MM.1S (cell line): ENCODE results near the gene SCYGR4.

ENCODE experiments used
- DNase-seq: peaks from one replicate; pipeline ENCODE4 v3.0.0-alpha.2; 2015
- H2AFZ ChIP-seq: fragments of 300-600 bp; sonication (generic); 2 replicates; pipeline ENCODE4 v1.6.0; 2016; ENCODE audit warnings: antibody characterized with exemption, low read length
- H3F3A ChIP-seq: fragments of 300-600 bp; sonication (generic); 2 replicates; pipeline ENCODE4 v1.6.1; 2016; ENCODE audit warnings: mild to moderate bottlenecking, antibody characterized with exemption, low read length, moderate library complexity, mixed read lengths; ENCODE audit not compliant: insufficient read depth
- H3K27ac ChIP-seq: fragments of 300-600 bp; sonication (generic); 2 replicates; pipeline ENCODE4 v1.5.1; 2016; ENCODE audit warnings: mild to moderate bottlenecking, low read length
- H3K27me3 ChIP-seq: fragments of 300-600 bp; sonication (generic); replicated peaks from 2 replicates; pipeline ENCODE4 v1.6.0; 2016; ENCODE audit warnings: low read length; ENCODE audit not compliant: insufficient read depth
- H3K36me3 ChIP-seq: fragments of 300-600 bp; sonication (generic); replicated peaks from 2 replicates; pipeline ENCODE4 v1.6.1; 2016; ENCODE audit warnings: mild to moderate bottlenecking, low read length, mixed read lengths; ENCODE audit not compliant: insufficient read depth
- H3K4me1 ChIP-seq: fragments of 300-600 bp; sonication (generic); 2 replicates; pipeline ENCODE4 v1.6.1; 2016; ENCODE audit warnings: low read length, mixed read lengths
- H3K4me2 ChIP-seq: fragments of 300-600 bp; sonication (generic); 2 replicates; pipeline ENCODE4 v1.6.0; 2016; ENCODE audit warnings: low read depth, low read length
- H3K4me3 ChIP-seq: fragments of 300-600 bp; sonication (generic); 2 replicates; pipeline ENCODE4 v1.5.1; 2016; ENCODE audit warnings: low read length, mixed read lengths
- H3K79me2 ChIP-seq: fragments of 300-600 bp; sonication (generic); 2 replicates; pipeline ENCODE4 v1.6.1; 2016; ENCODE audit warnings: mixed run types, low read length, mixed read lengths
- H3K9ac ChIP-seq: fragments of 300-600 bp; sonication (generic); 2 replicates; pipeline ENCODE4 v1.6.1; 2016; ENCODE audit warnings: low read length, mixed read lengths
- H3K9me2 ChIP-seq: fragments of 300-600 bp; sonication (generic); replicated peaks from 2 replicates; pipeline ENCODE4 v1.6.1; 2016; ENCODE audit warnings: mild to moderate bottlenecking, low read length, mixed read lengths; ENCODE audit not compliant: insufficient read depth
- H3K9me3 ChIP-seq: fragments of 300-600 bp; sonication (generic); replicated peaks from 2 replicates; pipeline ENCODE4 v1.6.1; 2016; ENCODE audit warnings: mild to moderate bottlenecking, low read length, mixed read lengths; ENCODE audit not compliant: insufficient read depth
- H4K20me1 ChIP-seq: fragments of 300-600 bp; sonication (generic); 2 replicates; pipeline ENCODE4 v1.6.1; 2016; ENCODE audit warnings: mild to moderate bottlenecking, low read length, moderate library complexity, mixed read lengths; ENCODE audit not compliant: insufficient read depth
- EZH2 ChIP-seq: fragments of 300-600 bp; sonication (generic); optimal IDR thresholded peaks from 2 replicates; pipeline ENCODE3; 2017; ENCODE audit warnings: low read depth, mild to moderate bottlenecking, antibody characterized with exemption, low read length, mixed read lengths
- EZH2phosphoT487 ChIP-seq: fragments of 300-600 bp; sonication (generic); IDR thresholded peaks from 2 replicates; pipeline ENCODE4 v1.6.1; 2018; ENCODE audit warnings: antibody characterized with exemption, low read length
- TF ChIP-seq, protein P1 (sequence below): fragments of 300-600 bp; sonication (generic); IDR thresholded peaks from 2 replicates; pipeline ENCODE4 v1.5.1; 2016; ENCODE audit warnings: antibody characterized with exemption, low read length, mixed read lengths

Gene SCYGR4

GRCh38 chr2:227617316-227618230 is at the start of gene SCYGR4:
TSS of gene SCYGR4 (plus strand) at chr2:227617498. CDS start at chr2:227617498, 0 bp downstream.
- no peaks in the 10 kb centered on the region for H3K27me3 ChIP-seq
- no peaks in the 10 kb centered on the region for H4K20me1 ChIP-seq
- no peaks in the 10 kb centered on the region for H3K79me2 ChIP-seq
- H3K4me1 ChIP-seq, result no peaks in the 10 kb centered on the region
- TF ChIP-seq EZH2phosphoT487, result no peak
- no peak for TF ChIP-seq EZH2
- TF ChIP-seq, protein P1, sequence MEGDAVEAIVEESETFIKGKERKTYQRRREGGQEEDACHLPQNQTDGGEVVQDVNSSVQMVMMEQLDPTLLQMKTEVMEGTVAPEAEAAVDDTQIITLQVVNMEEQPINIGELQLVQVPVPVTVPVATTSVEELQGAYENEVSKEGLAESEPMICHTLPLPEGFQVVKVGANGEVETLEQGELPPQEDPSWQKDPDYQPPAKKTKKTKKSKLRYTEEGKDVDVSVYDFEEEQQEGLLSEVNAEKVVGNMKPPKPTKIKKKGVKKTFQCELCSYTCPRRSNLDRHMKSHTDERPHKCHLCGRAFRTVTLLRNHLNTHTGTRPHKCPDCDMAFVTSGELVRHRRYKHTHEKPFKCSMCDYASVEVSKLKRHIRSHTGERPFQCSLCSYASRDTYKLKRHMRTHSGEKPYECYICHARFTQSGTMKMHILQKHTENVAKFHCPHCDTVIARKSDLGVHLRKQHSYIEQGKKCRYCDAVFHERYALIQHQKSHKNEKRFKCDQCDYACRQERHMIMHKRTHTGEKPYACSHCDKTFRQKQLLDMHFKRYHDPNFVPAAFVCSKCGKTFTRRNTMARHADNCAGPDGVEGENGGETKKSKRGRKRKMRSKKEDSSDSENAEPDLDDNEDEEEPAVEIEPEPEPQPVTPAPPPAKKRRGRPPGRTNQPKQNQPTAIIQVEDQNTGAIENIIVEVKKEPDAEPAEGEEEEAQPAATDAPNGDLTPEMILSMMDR, result no peak
- H3K9me3 ChIP-seq, result no peaks in the 10 kb centered on the region
- H3K4me3 ChIP-seq, result no peak within 1 kb of the TSS
- no peaks in the 10 kb centered on the region for H3K36me3 ChIP-seq
- H3F3A ChIP-seq, result no peaks in the 10 kb centered on the region
- no peak within 1 kb of the TSS for H3K4me2 ChIP-seq
- H3K27ac ChIP-seq, result no peak within 1 kb of the TSS
- H3K9me2 ChIP-seq, result no peaks in the 10 kb centered on the region
- H2AFZ ChIP-seq, result no peak within 1 kb of the TSS
- no peak for DNase-seq
- no peak within 1 kb of the TSS for H3K9ac ChIP-seq

- no peak overlapping the region for H3K9ac ChIP-seq
- H3K4me1 ChIP-seq, result no peaks in the 10 kb centered on the region
- no peak overlapping the region for H2AFZ ChIP-seq
- H3K9me3 ChIP-seq, result no peaks in the 10 kb centered on the region
- H3K36me3 ChIP-seq, result no peaks in the 10 kb centered on the region
- no peak overlapping the region for H3K27ac ChIP-seq
- no peaks in the 10 kb centered on the region for H3K9me2 ChIP-seq
- H3K4me2 ChIP-seq, result no peak overlapping the region
- no peaks in the 10 kb centered on the region for H3K79me2 ChIP-seq
- no peaks in the 10 kb centered on the region for H4K20me1 ChIP-seq
- H3K4me3 ChIP-seq, result no peak overlapping the region
- DNase-seq, result no peak
- no peaks in the 10 kb centered on the region for H3K27me3 ChIP-seq
- H3F3A ChIP-seq, result no peaks in the 10 kb centered on the region
- TF ChIP-seq, protein P1, result no peak
- TF ChIP-seq EZH2phosphoT487 (no peak), EZH2 (no peak)
Measured at GRCh38 chr2:227568852-227569169, 48.5 kb upstream of the SCYGR4 start.

DNA sequence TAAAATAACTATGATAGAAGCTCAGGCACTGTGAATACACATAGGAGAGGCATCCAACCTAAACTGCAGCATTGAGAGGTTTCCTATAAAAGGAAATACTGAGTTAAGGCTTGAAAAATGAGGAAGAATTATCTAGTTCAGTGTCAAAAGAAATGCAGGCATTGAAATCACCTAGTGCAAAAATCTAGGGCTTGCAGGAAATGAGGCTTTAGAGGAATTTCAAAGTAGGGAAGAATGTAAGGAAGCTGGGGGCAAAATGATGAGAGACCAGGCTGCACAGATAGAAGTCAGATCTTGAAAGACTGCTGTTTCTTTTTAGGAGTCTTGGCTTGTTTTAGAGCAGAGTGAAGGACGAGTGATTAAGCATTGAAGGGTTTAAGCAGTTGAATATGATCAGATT is 46.7 kb upstream of the SCYGR4 start:
- H3K9ac ChIP-seq, result no peak overlapping the region
- TF ChIP-seq, protein P1, result no peak
- no peak for TF ChIP-seq EZH2
- no peak for TF ChIP-seq EZH2phosphoT487
- H3K27ac ChIP-seq, result no peak overlapping the region
- H3K9me2 ChIP-seq, result no peaks in the 10 kb centered on the region
- no peak for DNase-seq
- H3K4me3 ChIP-seq, result no peak overlapping the region
- no peaks in the 10 kb centered on the region for H3K79me2 ChIP-seq
- H3K4me1 ChIP-seq, result no peaks in the 10 kb centered on the region
- H3K36me3 ChIP-seq, result no peaks in the 10 kb centered on the region
- H3K9me3 ChIP-seq, result no peaks in the 10 kb centered on the region
- H2AFZ ChIP-seq, result no peak overlapping the region
- no peaks in the 10 kb centered on the region for H3F3A ChIP-seq
- no peak overlapping the region for H3K4me2 ChIP-seq
- no peaks in the 10 kb centered on the region for H4K20me1 ChIP-seq
- H3K27me3 ChIP-seq, result no peaks in the 10 kb centered on the region
